Pancreas (tissue), 10 donors: ENCODE data around the gene BCKDHB. TPM values are rescaled to one million over a fixed set of nuclear protein-coding genes. Genes with fewer than 3 reads are reported as not detected.

Experiments used
- ATAC-seq, 4 donors: fragments of 200-7000 bp; cut with Tn5 transposase; one replicate each; pipeline versions ENCODE4 v1.8.0 to v1.9.1; 2020; ENCODE audit warnings: mild to moderate bottlenecking in 4 of 4, moderate library complexity in 4 of 4
- DNase-seq, 6 donors: peaks; one replicate each; pipeline ENCODE4 v3.0.0-alpha.2; 2020
- FAIRE-seq: peaks from 2 replicates; lab custom pipeline; 2012; peaks lifted over from hg19 to GRCh38; lab: Jason Lieb, UNC
- H3K27ac ChIP-seq, 4 donors: fragments of 200-600 bp; sonication (generic); 1 replicate in 3 of 4; 2 replicates in 1 of 4; pipeline versions ENCODE4 v1.5.0 to v1.8.0; 2020
- H3K27me3 ChIP-seq, 4 donors: fragments of 200-600 bp; one replicate each; pipeline ENCODE4 v1.8.0; 2021
- H3K36me3 ChIP-seq, 3 donors: fragments of 200-600 bp; sonication (generic) in 1 of 3; one replicate each; pipeline versions ENCODE4 v1.5.0 to v1.8.0; 2020 to 2021
- H3K4me1 ChIP-seq, 3 donors: fragments of 200-600 bp; one replicate each; pipeline ENCODE4 v1.8.0; 2021
- H3K4me3 ChIP-seq, 4 donors: fragments of 200-600 bp; sonication (generic) in 2 of 4; one replicate each; pipeline versions ENCODE4 v1.5.0 to v1.8.0; 2020 to 2021
- H3K9me3 ChIP-seq, 4 donors: fragments of 200-600 bp; one replicate each; pipeline ENCODE4 v1.8.0; 2021
- CTCF ChIP-seq, 4 donors: fragments of 200-600 bp; sonication (generic) in 3 of 4; IDR thresholded peaks; one replicate each; pipeline versions ENCODE4 v1.5.0 to v1.8.0; 2021; ENCODE audit warnings: antibody characterized with exemption in 4 of 4
- WGBS, 2 donors: extraction: QIAGEN DNeasy Blood & Tissue Kit; methylation state at CpG; one replicate each; pipeline ENCODE4 v1.1.7; 2013; 5-methylcytosine and 5-hydroxymethylcytosine counted together
- intact Hi-C, 3 donors: fragments of 100-400 bp; cut with DNase I; formaldehyde crosslinking; loops; one replicate each; pipeline versions ENCODE4 v1.11.1 to v1.14.2; 2022
- polyA plus RNA-seq, 2 donors: library from polyadenylated mRNA; stranded (reverse); fragments of 200-250 nt; gene quantifications; one replicate each; pipeline ENCODE4 v1.2.3, GENCODE V29; 2013
- total RNA-seq, 6 donors: library from RNA; stranded (reverse); fragmentation: NEBNext Ultra II Directional in 4 of 6; extraction: Animal tissue kit (Norgen Biotek cat#: 25700) in 4 of 6; gene quantifications; one replicate each; pipeline versions ENCODE4 v1.2.1 to v1.2.4, GENCODE V29; 2021 to 2023
- donor health status: healthy with polysubstance abuse.
- donor health status: DM: no; HTN: no; CAD: no; lungs with moderate emphysema.
- donor health status: DM: no; HTN: no; CAD: no.
- donor health status: control.
- donor health status: control.
- donor health status: Bipolar disorder and iron deficiency.
- donor health status: DM: yes; HTN: yes; CAD: no.
- donor health status: DM: no; HTN: no; CAD: no.
- donor health status: DM: no; HTN: no; CAD: no.
- donor health status: DM: yes; HTN: yes; CAD: no.

Gene BCKDHB
- total and polyA plus RNA-seq, 8 donors = 4.8 to 16.8 (median 10.5) TPM

- no peak for TF ChIP-seq CTCF (IDR thresholded peaks at IDR 0.05)
- FAIRE-seq = no peak
Measured at GRCh38 chr6:80263585-80263984, 157.1 kb downstream of the BCKDHB start.

GRCh38 chr6:80268865-80269730 is 162.6 kb downstream of the BCKDHB start:
- intact Hi-C loops = no loop called here
- Histone ChIP-seq H3K9me3 (no peaks in the 10 kb centered on the region), H3K27ac (no peak overlapping the region), H3K4me3 (no peak overlapping the region), H3K36me3 (no peaks in the 10 kb centered on the region), H3K27me3 (no peaks in the 10 kb centered on the region), H3K4me1 (peaks cover 0 to 6% (median 5%) of the 10 kb centered on the region in 3 donors)
- peak in 1 of 4 donors; percentile 40 for ATAC-seq
- 65 to 68% methylated on average over 10 of the region's 10 CpGs for WGBS, 2 donors
- no peak for FAIRE-seq
- no peak for DNase-seq
- TF ChIP-seq CTCF (IDR thresholded peaks at IDR 0.05) = no peak

More at GRCh38 chr6:80263585-80263984, 157.1 kb downstream of the BCKDHB start:
- Histone ChIP-seq H3K4me1 (peaks cover 0 to 6% (median 0%) of the 10 kb centered on the region in 3 donors), H3K36me3 (no peaks in the 10 kb centered on the region), H3K27me3 (no peaks in the 10 kb centered on the region), H3K4me3 (no peak overlapping the region), H3K9me3 (no peaks in the 10 kb centered on the region), H3K27ac (no peak overlapping the region)
- intact Hi-C loops = no loop called here
- no peak for ATAC-seq
- no peak for DNase-seq
- 74 to 79% methylated on average over 3 of the region's 3 CpGs for WGBS, 2 donors

- Histone ChIP-seq H3K36me3 (no peaks in the 10 kb centered on the region), H3K4me3 (no peak overlapping the region), H3K4me1 (peaks cover 0 to 6% (median 5%) of the 10 kb centered on the region in 3 donors), H3K9me3 (no peaks in the 10 kb centered on the region), H3K27ac (no peak overlapping the region), H3K27me3 (no peaks in the 10 kb centered on the region)
- FAIRE-seq = no peak
- intact Hi-C loops = no loop called here
- WGBS, 2 donors = 94 to 96% methylated on average over 2 of the region's 2 CpGs
- TF ChIP-seq CTCF (IDR thresholded peaks at IDR 0.05) = no peak
- no peak for ATAC-seq
- DNase-seq = no peak
Measured at GRCh38 chr6:80271074-80271473, 164.6 kb downstream of the BCKDHB start.

- FAIRE-seq (no peak), DNase-seq (no peak), ATAC-seq (peak in 2 of 4 donors; percentile 52 to 72)
- Histone ChIP-seq H3K4me1 (peaks cover 0 to 5% (median 2%) of the 10 kb centered on the region in 3 donors), H3K27me3 (no peaks in the 10 kb centered on the region), H3K9me3 (no peaks in the 10 kb centered on the region), H3K27ac (no peak overlapping the region), H3K4me3 (no peak overlapping the region), H3K36me3 (no peaks in the 10 kb centered on the region)
- no peak for TF ChIP-seq CTCF (IDR thresholded peaks at IDR 0.05)
- intact Hi-C loops = no loop called here
- 55 to 78% methylated on average over 4 of the region's 4 CpGs for WGBS, 2 donors
Measured at GRCh38 chr6:80272988-80273387, 166.5 kb downstream of the BCKDHB start.

- ATAC-seq = no peak
- Histone ChIP-seq H3K9me3 (no peaks in the 10 kb centered on the region), H3K27ac (no peak overlapping the region), H3K4me3 (no peak overlapping the region), H3K36me3 (no peaks in the 10 kb centered on the region), H3K4me1 (peaks cover 0 to 5% (median 0%) of the 10 kb centered on the region in 3 donors), H3K27me3 (no peaks in the 10 kb centered on the region)
- intact Hi-C loops = no loop called here
- no peak for TF ChIP-seq CTCF (IDR thresholded peaks at IDR 0.05)
- no peak for DNase-seq
- WGBS, 2 donors = 90 to 94% methylated on average over 2 of the region's 2 CpGs
- FAIRE-seq = no peak
Measured at GRCh38 chr6:80276861-80277260, 170.4 kb downstream of the BCKDHB start.
